Activated T-cell treated with anti-CD3 and anti-CD28 coated beads, Interleukin-2, amount 50 U/mL, for 4 hours (primary cell): Measurements from ENCODE around the gene DDX59. TPM values are rescaled to one million over a fixed set of nuclear protein-coding genes. Genes with fewer than 3 reads are reported as not detected.

ENCODE experiments used
- ATAC-seq, 2 donors: fragments of 200-7000 bp; cut with Tn5 transposase; one replicate each; pipeline ENCODE4 v1.10.0; 2021
- DNase-seq: peaks from one replicate; pipeline ENCODE4 v3.0.0-alpha.2; 2020
- H3K27me3 Mint-ChIP-seq: one replicate; pipeline ENCODE4 v1.8.0; 2021; ENCODE audit warnings: low read depth, mixed read lengths
- H3K36me3 Mint-ChIP-seq: one replicate; pipeline ENCODE4 v1.8.0; 2022; ENCODE audit warnings: mixed read lengths; ENCODE audit not compliant: insufficient read depth
- H3K4me1 Mint-ChIP-seq: one replicate; pipeline ENCODE4 v1.8.0; 2021; ENCODE audit warnings: low read depth, mixed read lengths
- H3K4me3 Mint-ChIP-seq: one replicate; pipeline ENCODE4 v1.8.0; 2021; ENCODE audit warnings: mild to moderate bottlenecking, moderate library complexity, mixed read lengths
- H3K9me3 Mint-ChIP-seq: one replicate; pipeline ENCODE4 v1.8.0; 2021; ENCODE audit warnings: mixed read lengths
- total RNA-seq, 3 donors: library from RNA; stranded (reverse); gene quantifications; one replicate each; pipeline ENCODE4 v1.2.1, GENCODE V29; 2021

The DDX59 gene
- total RNA-seq, 3 donors from 2014 or later: 11.4 to 18.9 (median 17.1) TPM

- ATAC-seq: no peak
- H3K9me3 Mint-ChIP-seq: no peaks in the 10 kb centered on the region
These were observed 13.6 kb upstream of the DDX59 start for GRCh38 chr1:200683298-200683697.

GRCh38 chr1:200681231-200681630 is 11.5 kb upstream of the DDX59 start:
- DNase-seq (no peak), ATAC-seq (no peak)
- Mint-ChIP-seq H3K4me3 (no peak overlapping the region), H3K9me3 (no peaks in the 10 kb centered on the region), H3K27me3 (no peaks in the 10 kb centered on the region), H3K4me1 (no peaks in the 10 kb centered on the region), H3K36me3 (no peaks in the 10 kb centered on the region)

More at GRCh38 chr1:200683298-200683697, 13.6 kb upstream of the DDX59 start:
- Mint-ChIP-seq H3K27me3 (peaks cover 12% of the 10 kb centered on the region), H3K4me3 (no peak overlapping the region), H3K4me1 (no peaks in the 10 kb centered on the region), H3K36me3 (no peaks in the 10 kb centered on the region)
- no peak for DNase-seq

GRCh38 chr1:200676829-200677228 is 7.1 kb upstream of the DDX59 start:
- DNase-seq (no peak), ATAC-seq (no peak)
- H3K9me3 Mint-ChIP-seq: no peaks in the 10 kb centered on the region
- no peaks in the 10 kb centered on the region for H3K36me3 Mint-ChIP-seq
- H3K4me3 Mint-ChIP-seq: no peak overlapping the region
- H3K4me1 Mint-ChIP-seq: no peaks in the 10 kb centered on the region
- H3K27me3 Mint-ChIP-seq: no peaks in the 10 kb centered on the region

GRCh38 chr1:200675588-200675852 is 5.8 kb upstream of the DDX59 start:
- Mint-ChIP-seq H3K4me3 (no peak overlapping the region), H3K36me3 (no peaks in the 10 kb centered on the region), H3K9me3 (no peaks in the 10 kb centered on the region), H3K4me1 (peaks cover 4% of the 10 kb centered on the region), H3K27me3 (no peaks in the 10 kb centered on the region)
- DNase-seq (no peak), ATAC-seq (no peak)

GRCh38 chr1:200674838-200675587 is 5.3 kb upstream of the DDX59 start:
- no peaks in the 10 kb centered on the region for H3K36me3 Mint-ChIP-seq
- peaks cover 4% of the 10 kb centered on the region for H3K4me1 Mint-ChIP-seq
- no peak for ATAC-seq
- no peak for DNase-seq
- no peak overlapping the region for H3K4me3 Mint-ChIP-seq
- H3K27me3 Mint-ChIP-seq: no peaks in the 10 kb centered on the region
- H3K9me3 Mint-ChIP-seq: no peaks in the 10 kb centered on the region

- H3K4me3 Mint-ChIP-seq: no peak overlapping the region
- ATAC-seq: no peak
- peaks cover 4% of the 10 kb centered on the region for H3K4me1 Mint-ChIP-seq
These were observed 4.5 kb upstream of the DDX59 start for GRCh38 chr1:200673952-200674823.

GRCh38 chr1:200671235-200671786 is 1.6 kb upstream of the DDX59 start:
- Mint-ChIP-seq H3K27me3 (no peaks in the 10 kb centered on the region), H3K4me3 (peak overlapping the region; percentile 50), H3K9me3 (no peaks in the 10 kb centered on the region), H3K36me3 (peaks cover 3% of the 10 kb centered on the region), H3K4me1 (peaks cover 19% of the 10 kb centered on the region)
- no peak for DNase-seq
- no peak for ATAC-seq

More at GRCh38 chr1:200673952-200674823, 4.5 kb upstream of the DDX59 start:
- H3K9me3 Mint-ChIP-seq: no peaks in the 10 kb centered on the region
- no peaks in the 10 kb centered on the region for H3K27me3 Mint-ChIP-seq
- no peak for DNase-seq
- no peaks in the 10 kb centered on the region for H3K36me3 Mint-ChIP-seq

- ATAC-seq: peak; percentile 1
- Mint-ChIP-seq H3K27me3 (no peaks in the 10 kb centered on the region), H3K4me1 (peaks cover 27% of the 10 kb centered on the region), H3K36me3 (peaks cover 10% of the 10 kb centered on the region), H3K4me3 (peak overlapping the region; percentile 92), H3K9me3 (no peaks in the 10 kb centered on the region)
- DNase-seq: no peak
These were observed 773 bp upstream of the DDX59 start for GRCh38 chr1:200670242-200671118.

- H3K36me3 Mint-ChIP-seq: peaks cover 22% of the 10 kb centered on the region
- peaks cover 43% of the 10 kb centered on the region for H3K4me1 Mint-ChIP-seq
- H3K27me3 Mint-ChIP-seq: no peaks in the 10 kb centered on the region
- DNase-seq: no peak
- H3K4me3 Mint-ChIP-seq: peak overlapping the region; percentile 92
- no peaks in the 10 kb centered on the region for H3K9me3 Mint-ChIP-seq
- no peak for ATAC-seq
These were observed 993 bp downstream of the DDX59 start for GRCh38 chr1:200668514-200669313.

- Mint-ChIP-seq H3K9me3 (no peaks in the 10 kb centered on the region), H3K4me3 (no peak overlapping the region), H3K4me1 (peaks cover 61% of the 10 kb centered on the region), H3K27me3 (no peaks in the 10 kb centered on the region), H3K36me3 (peaks cover 33% of the 10 kb centered on the region)
- ATAC-seq: no peak
- no peak for DNase-seq
These were observed 3.4 kb downstream of the DDX59 start for GRCh38 chr1:200666309-200666708.

GRCh38 chr1:200665861-200666260 is 3.8 kb downstream of the DDX59 start:
- Mint-ChIP-seq H3K36me3 (peaks cover 35% of the 10 kb centered on the region), H3K27me3 (no peaks in the 10 kb centered on the region), H3K4me1 (peaks cover 61% of the 10 kb centered on the region), H3K4me3 (no peak overlapping the region), H3K9me3 (no peaks in the 10 kb centered on the region)
- ATAC-seq (no peak), DNase-seq (no peak)

- Mint-ChIP-seq H3K36me3 (peaks cover 58% of the 10 kb centered on the region), H3K27me3 (no peaks in the 10 kb centered on the region), H3K9me3 (no peaks in the 10 kb centered on the region), H3K4me1 (peaks cover 46% of the 10 kb centered on the region), H3K4me3 (no peak overlapping the region)
- DNase-seq: no peak
- ATAC-seq: no peak
These were observed 9.0 kb downstream of the DDX59 start for GRCh38 chr1:200660719-200661118.

GRCh38 chr1:200659269-200659668 is 10.4 kb downstream of the DDX59 start:
- no peak for DNase-seq
- H3K36me3 Mint-ChIP-seq: peaks cover 62% of the 10 kb centered on the region

More at GRCh38 chr1:200659269-200659668, 10.4 kb downstream of the DDX59 start:
- Mint-ChIP-seq H3K4me3 (no peak overlapping the region), H3K27me3 (no peaks in the 10 kb centered on the region), H3K4me1 (peaks cover 43% of the 10 kb centered on the region), H3K9me3 (no peaks in the 10 kb centered on the region)
- ATAC-seq: no peak
